Natural killer cell (primary cell): Measurements from ENCODE around the gene NCR3LG1. TPM values are rescaled to one million over a fixed set of nuclear protein-coding genes. Genes with fewer than 3 reads are reported as not detected.

Source experiments
- ATAC-seq, 3 donors: fragments of 150-1000 bp in 2 of 3; fragments of 200-7000 bp in 1 of 3; cut with Tn5 transposase; 1 replicate in 1 of 3; 2 replicates in 2 of 3; pipeline ENCODE4 v1.10.0; 2021; ENCODE audit warnings: mild to moderate bottlenecking in 2 of 3, moderate library complexity in 2 of 3
- DNase-seq, 2 donors: peaks; one replicate each; pipeline versions ENCODE4 v3.0.0 to v3.0.0-alpha.2; 2013 to 2021; ENCODE audit warnings: mixed read lengths in 1 of 2
- H3K27ac ChIP-seq: one replicate; pipeline ENCODE4 v1.5.1; 2013; ENCODE audit warnings: mild to moderate bottlenecking, low read length
- H3K27me3 ChIP-seq: one replicate; pipeline ENCODE4 v1.6.1; 2013; ENCODE audit warnings: low read length; ENCODE audit not compliant: control insufficient read depth, insufficient read depth
- H3K36me3 ChIP-seq: one replicate; pipeline ENCODE4 v1.6.1; 2013; ENCODE audit warnings: low read length; ENCODE audit not compliant: control insufficient read depth, insufficient read depth
- H3K4me1 ChIP-seq: one replicate; pipeline ENCODE4 v1.6.1; 2013; ENCODE audit warnings: low read length; ENCODE audit not compliant: control insufficient read depth, insufficient read depth
- H3K4me3 ChIP-seq: one replicate; pipeline ENCODE4 v1.5.1; 2013; ENCODE audit warnings: low read length
- H3K9me3 ChIP-seq: one replicate; pipeline ENCODE4 v1.6.1; 2013; ENCODE audit warnings: low read length; ENCODE audit not compliant: control insufficient read depth, insufficient read depth
- H3K27ac Mint-ChIP-seq, 2 donors: one replicate each; pipeline ENCODE4 v1.8.0; 2022; ENCODE audit warnings: mild to moderate bottlenecking in 2 of 2, mixed read lengths in 2 of 2, moderate library complexity in 1 of 2
- H3K27me3 Mint-ChIP-seq, 2 donors: one replicate each; pipeline ENCODE4 v1.8.0; 2022; ENCODE audit warnings: low read depth in 2 of 2, mixed read lengths in 2 of 2
- H3K36me3 Mint-ChIP-seq: one replicate; pipeline ENCODE4 v1.8.0; 2022; ENCODE audit warnings: mixed read lengths
- H3K4me1 Mint-ChIP-seq, 2 donors: one replicate each; pipeline ENCODE4 v1.8.0; 2022; ENCODE audit warnings: mixed read lengths in 2 of 2
- H3K4me3 Mint-ChIP-seq: one replicate; pipeline ENCODE4 v1.8.0; 2022; ENCODE audit warnings: mild to moderate bottlenecking, moderate library complexity, mixed read lengths
- H3K9me3 Mint-ChIP-seq, 2 donors: one replicate each; pipeline ENCODE4 v1.8.0; 2022; ENCODE audit warnings: mixed read lengths in 2 of 2
- CTCF ChIP-seq: fragments of 200-600 bp; IDR thresholded peaks from one replicate; pipeline ENCODE4 v1.8.0; 2022; ENCODE audit warnings: antibody characterized with exemption
- WGBS: methylation state at CpG from one replicate; pipeline ENCODE4 v1.1.7; 2013; ENCODE audit warnings: missing lambda C conversion rate; ENCODE audit not compliant: insufficient coverage; 5-methylcytosine and 5-hydroxymethylcytosine counted together
- intact Hi-C: fragments of 100-400 bp; cut with micrococcal nuclease; formaldehyde crosslinking; loops from one replicate; pipeline ENCODE4 v1.14.2; 2022
- total RNA-seq, 4 donors: library from RNA; stranded (reverse); fragments of 120-200 nt in 1 of 4; gene quantifications; one replicate each; pipeline versions ENCODE4 v1.2.3 to v1.2.4, GENCODE V29; 2013 to 2022

Gene NCR3LG1
- total RNA-seq, 3 donors from 2014 or later (not counting 1 experiment from before 2014, with no cell fraction given), result 6.3 to 10.1 (median 9.7) TPM

GRCh38 chr11:17400048-17400775 lies 48.6 kb downstream of the NCR3LG1 start:
- Histone ChIP-seq H3K4me1 (peaks cover 6% of the 10 kb centered on the region), H3K27ac (peak overlapping the region; percentile 47), H3K9me3 (no peaks in the 10 kb centered on the region), H3K4me3 (no peak overlapping the region), H3K27me3 (no peaks in the 10 kb centered on the region), H3K36me3 (no peaks in the 10 kb centered on the region)
- Mint-ChIP-seq H3K4me1 (no peaks in the 10 kb centered on the region), H3K9me3 (no peaks in the 10 kb centered on the region), H3K27ac (no peak overlapping the region), H3K36me3 (no peaks in the 10 kb centered on the region), H3K27me3 (peaks cover 0 to 7% of the 10 kb centered on the region in 2 donors), H3K4me3 (no peak overlapping the region)
- no peak for DNase-seq
- 76% methylated on average over 19 of the region's 19 CpGs for WGBS
- TF ChIP-seq CTCF, result no peak
- intact Hi-C loops, result no loop called here
- no peak for ATAC-seq

- H3K27ac ChIP-seq, result no peak overlapping the region
- no peak for ATAC-seq
- no peak overlapping the region for H3K27ac Mint-ChIP-seq
Measured at GRCh38 chr11:17401316-17401715, 49.7 kb downstream of the NCR3LG1 start.

GRCh38 chr11:17401841-17402240 lies 50.2 kb downstream of the NCR3LG1 start:
- H3K4me3 Mint-ChIP-seq, result no peak overlapping the region
- intact Hi-C loops, result no loop called here
- H3K27ac Mint-ChIP-seq, result no peak overlapping the region
- TF ChIP-seq CTCF, result no peak
- Histone ChIP-seq H3K9me3 (no peaks in the 10 kb centered on the region), H3K4me1 (peaks cover 6% of the 10 kb centered on the region), H3K36me3 (no peaks in the 10 kb centered on the region), H3K4me3 (no peak overlapping the region), H3K27ac (no peak overlapping the region), H3K27me3 (no peaks in the 10 kb centered on the region)
- ATAC-seq (no peak), DNase-seq (no peak)
- no peaks in the 10 kb centered on the region for H3K36me3 Mint-ChIP-seq
- peaks cover 0 to 3% of the 10 kb centered on the region in 2 donors for H3K27me3 Mint-ChIP-seq
- H3K4me1 Mint-ChIP-seq, result no peaks in the 10 kb centered on the region
- H3K9me3 Mint-ChIP-seq, result no peaks in the 10 kb centered on the region
- WGBS, result 87% methylated on average over 8 of the region's 8 CpGs

More at GRCh38 chr11:17401316-17401715, 49.7 kb downstream of the NCR3LG1 start:
- Mint-ChIP-seq H3K4me1 (no peaks in the 10 kb centered on the region), H3K36me3 (no peaks in the 10 kb centered on the region), H3K4me3 (no peak overlapping the region), H3K9me3 (no peaks in the 10 kb centered on the region), H3K27me3 (peaks cover 0 to 4% of the 10 kb centered on the region in 2 donors)
- Histone ChIP-seq H3K4me1 (peaks cover 6% of the 10 kb centered on the region), H3K9me3 (no peaks in the 10 kb centered on the region), H3K36me3 (no peaks in the 10 kb centered on the region), H3K4me3 (no peak overlapping the region), H3K27me3 (no peaks in the 10 kb centered on the region)
- WGBS, result 86% methylated on average over 2 of the region's 2 CpGs
- intact Hi-C loops, result no loop called here
- no peak for DNase-seq
- no peak for TF ChIP-seq CTCF

GRCh38 chr11:17402486-17402885 lies 50.9 kb downstream of the NCR3LG1 start:
- Mint-ChIP-seq H3K9me3 (no peaks in the 10 kb centered on the region), H3K27me3 (peaks cover 0 to 3% of the 10 kb centered on the region in 2 donors), H3K36me3 (no peaks in the 10 kb centered on the region), H3K4me3 (no peak overlapping the region), H3K27ac (no peak overlapping the region), H3K4me1 (no peaks in the 10 kb centered on the region)
- DNase-seq (no peak), ATAC-seq (no peak)
- 90% methylated on average over 8 of the region's 8 CpGs for WGBS
- no peaks in the 10 kb centered on the region for H3K27me3 ChIP-seq
- no peaks in the 10 kb centered on the region for H3K36me3 ChIP-seq
- H3K27ac ChIP-seq, result no peak overlapping the region
- no peak for TF ChIP-seq CTCF
- intact Hi-C loops, result no loop called here
- no peak overlapping the region for H3K4me3 ChIP-seq
- H3K9me3 ChIP-seq, result no peaks in the 10 kb centered on the region
- H3K4me1 ChIP-seq, result peaks cover 6% of the 10 kb centered on the region
